HEK293 (cell line): Measurements from ENCODE around the gene SLC35A2.

ENCODE experiments used
- BCL11B ChIP-seq: fragments of 450-650 bp; formaldehyde crosslinking; IDR thresholded peaks from 2 replicates; pipeline ENCODE4 v1.5.1; 2016; ENCODE audit warnings: low read depth, missing biosample characterization, missing genetic modification characterization
- WT1 ChIP-seq: fragments of 450-650 bp; formaldehyde crosslinking; IDR thresholded peaks from 2 replicates; pipeline ENCODE4 v1.5.1; 2016; ENCODE audit warnings: missing biosample characterization, missing genetic modification characterization
- ZBTB17 ChIP-seq: fragments of 450-650 bp; formaldehyde crosslinking; IDR thresholded peaks from 2 replicates; pipeline ENCODE4 v1.5.1; 2016; ENCODE audit warnings: missing biosample characterization, missing genetic modification characterization
- ZFP69B ChIP-seq: fragments of 450-650 bp; formaldehyde crosslinking; IDR thresholded peaks from 2 replicates; pipeline ENCODE4 v1.5.1; 2016; ENCODE audit warnings: missing biosample characterization, missing genetic modification characterization
- ZNF133 ChIP-seq: fragments of 450-650 bp; formaldehyde crosslinking; IDR thresholded peaks from 2 replicates; pipeline ENCODE4 v1.5.1; 2016; ENCODE audit warnings: missing biosample characterization, missing genetic modification characterization
- ZNF239 ChIP-seq: fragments of 450-650 bp; formaldehyde crosslinking; IDR thresholded peaks from 2 replicates; pipeline ENCODE4 v1.5.1; 2016; ENCODE audit warnings: missing biosample characterization, missing genetic modification characterization
- ZNF302 ChIP-seq: fragments of 450-650 bp; formaldehyde crosslinking; IDR thresholded peaks from 2 replicates; pipeline ENCODE4 v1.5.1; 2016; ENCODE audit warnings: missing biosample characterization, missing genetic modification characterization, low read depth
- ZNF324 ChIP-seq: fragments of 450-650 bp; formaldehyde crosslinking; IDR thresholded peaks from 2 replicates; pipeline ENCODE4 v1.5.1; 2016; ENCODE audit warnings: missing biosample characterization, missing genetic modification characterization
- ZNF335 ChIP-seq: fragments of 450-650 bp; formaldehyde crosslinking; conservative IDR thresholded peaks from 2 replicates; pipeline ENCODE4 v1.5.1; 2016; ENCODE audit warnings: missing biosample characterization, missing genetic modification characterization
- ZNF514 ChIP-seq: fragments of 450-650 bp; formaldehyde crosslinking; IDR thresholded peaks from 2 replicates; pipeline ENCODE4 v1.5.1; 2016; ENCODE audit warnings: missing biosample characterization, missing genetic modification characterization
- ZNF624 ChIP-seq: fragments of 450-650 bp; formaldehyde crosslinking; IDR thresholded peaks from 2 replicates; pipeline ENCODE4 v1.5.1; 2017; ENCODE audit warnings: missing biosample characterization, missing genetic modification characterization
- ZNF843 ChIP-seq: fragments of 450-650 bp; formaldehyde crosslinking; IDR thresholded peaks from 2 replicates; pipeline ENCODE4 v1.5.1; 2016; ENCODE audit warnings: missing biosample characterization, missing genetic modification characterization
- TF ChIP-seq, protein P1 (sequence below): fragments of 450-650 bp; formaldehyde crosslinking; IDR thresholded peaks from 2 replicates; pipeline ENCODE4 v1.5.1; 2016; ENCODE audit warnings: missing biosample characterization, missing genetic modification characterization
- TF ChIP-seq, protein P2 (sequence below): fragments of 450-650 bp; formaldehyde crosslinking; IDR thresholded peaks from 2 replicates; pipeline ENCODE4 v1.5.1; 2016; ENCODE audit warnings: missing biosample characterization, missing genetic modification characterization
- TF ChIP-seq, protein P3 (sequence below): fragments of 450-650 bp; formaldehyde crosslinking; IDR thresholded peaks from 2 replicates; pipeline ENCODE4 v1.5.1; 2017; ENCODE audit warnings: missing biosample characterization, missing genetic modification characterization
- TF ChIP-seq, protein P4 (sequence below): fragments of 450-650 bp; formaldehyde crosslinking; IDR thresholded peaks from 2 replicates; pipeline ENCODE4 v1.5.1; 2016; ENCODE audit warnings: missing biosample characterization, missing genetic modification characterization
- TF ChIP-seq, protein P5 (sequence below): fragments of 450-650 bp; formaldehyde crosslinking; IDR thresholded peaks from 2 replicates; pipeline ENCODE4 v1.5.1; 2016; ENCODE audit warnings: missing biosample characterization, missing genetic modification characterization
- TF ChIP-seq, protein P6 (sequence below): fragments of 450-650 bp; formaldehyde crosslinking; IDR thresholded peaks from 2 replicates; pipeline ENCODE4 v1.5.1; 2016; ENCODE audit warnings: missing biosample characterization, missing genetic modification characterization

Gene SLC35A2

DNA sequence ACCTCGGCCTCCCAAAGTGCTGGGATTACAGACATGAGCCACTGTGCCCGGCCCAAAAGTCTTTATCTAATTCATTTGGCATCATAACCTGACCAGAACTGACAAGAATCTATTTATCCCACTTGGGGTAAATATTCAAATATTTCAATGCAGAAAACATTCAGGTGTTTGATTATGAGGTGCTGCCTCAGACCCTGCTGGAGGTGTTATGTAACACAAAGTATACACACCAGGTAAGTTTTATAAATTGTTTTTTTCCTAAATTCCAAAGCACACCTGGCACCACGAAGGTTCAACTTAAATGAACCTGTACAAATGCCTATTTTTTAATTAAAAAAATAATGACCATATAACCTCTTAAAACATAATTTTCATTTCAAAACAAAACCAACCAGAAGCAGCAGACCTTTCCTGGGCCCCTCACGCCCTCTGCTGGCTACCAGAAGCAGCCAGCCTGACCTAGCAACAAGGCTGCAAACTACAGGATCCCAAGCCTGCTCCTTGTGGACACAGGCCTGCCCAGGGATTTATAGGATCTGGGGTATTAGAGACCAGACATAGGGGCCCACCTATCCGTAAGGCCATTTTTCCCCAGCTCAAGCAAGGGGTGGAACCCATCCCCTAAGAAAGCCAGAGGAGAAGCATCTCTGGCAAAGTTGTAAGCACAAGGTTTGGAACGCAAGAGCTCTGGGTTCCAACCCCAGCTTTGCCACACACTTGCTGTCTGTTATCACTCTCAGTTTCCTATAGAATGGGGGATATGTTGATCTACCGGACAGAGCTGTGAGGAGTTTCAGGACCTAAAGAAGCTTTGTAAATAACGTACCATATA lies 34.3 kb upstream of the SLC35A2 start (continued):
- no peak for TF ChIP-seq WT1
- TF ChIP-seq, protein P1, sequence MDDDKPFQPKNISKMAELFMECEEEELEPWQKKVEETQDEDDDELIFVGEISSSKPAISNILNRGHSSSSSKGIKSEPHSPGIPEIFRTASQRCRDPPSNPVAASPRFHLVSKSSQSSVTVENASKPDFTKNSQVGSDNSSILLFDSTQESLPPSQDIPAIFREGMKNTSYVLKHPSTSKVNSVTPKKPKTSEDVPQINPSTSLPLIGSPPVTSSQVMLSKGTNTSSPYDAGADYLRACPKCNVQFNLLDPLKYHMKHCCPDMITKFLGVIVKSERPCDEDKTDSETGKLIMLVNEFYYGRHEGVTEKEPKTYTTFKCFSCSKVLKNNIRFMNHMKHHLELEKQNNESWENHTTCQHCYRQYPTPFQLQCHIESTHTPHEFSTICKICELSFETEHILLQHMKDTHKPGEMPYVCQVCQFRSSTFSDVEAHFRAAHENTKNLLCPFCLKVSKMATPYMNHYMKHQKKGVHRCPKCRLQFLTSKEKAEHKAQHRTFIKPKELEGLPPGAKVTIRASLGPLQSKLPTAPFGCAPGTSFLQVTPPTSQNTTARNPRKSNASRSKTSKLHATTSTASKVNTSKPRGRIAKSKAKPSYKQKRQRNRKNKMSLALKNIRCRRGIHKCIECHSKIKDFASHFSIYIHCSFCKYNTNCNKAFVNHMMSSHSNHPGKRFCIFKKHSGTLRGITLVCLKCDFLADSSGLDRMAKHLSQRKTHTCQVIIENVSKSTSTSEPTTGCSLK: no peak
- TF ChIP-seq ZNF302 (tag by site-specific recombination): no peak
- no peak for TF ChIP-seq ZNF239 (tag by site-specific recombination)
- TF ChIP-seq ZNF335: no peak
- TF ChIP-seq ZBTB17: 0 out of 2 replicates have a peak, but pooled peaks have one; percentile 16
- TF ChIP-seq, protein P2, sequence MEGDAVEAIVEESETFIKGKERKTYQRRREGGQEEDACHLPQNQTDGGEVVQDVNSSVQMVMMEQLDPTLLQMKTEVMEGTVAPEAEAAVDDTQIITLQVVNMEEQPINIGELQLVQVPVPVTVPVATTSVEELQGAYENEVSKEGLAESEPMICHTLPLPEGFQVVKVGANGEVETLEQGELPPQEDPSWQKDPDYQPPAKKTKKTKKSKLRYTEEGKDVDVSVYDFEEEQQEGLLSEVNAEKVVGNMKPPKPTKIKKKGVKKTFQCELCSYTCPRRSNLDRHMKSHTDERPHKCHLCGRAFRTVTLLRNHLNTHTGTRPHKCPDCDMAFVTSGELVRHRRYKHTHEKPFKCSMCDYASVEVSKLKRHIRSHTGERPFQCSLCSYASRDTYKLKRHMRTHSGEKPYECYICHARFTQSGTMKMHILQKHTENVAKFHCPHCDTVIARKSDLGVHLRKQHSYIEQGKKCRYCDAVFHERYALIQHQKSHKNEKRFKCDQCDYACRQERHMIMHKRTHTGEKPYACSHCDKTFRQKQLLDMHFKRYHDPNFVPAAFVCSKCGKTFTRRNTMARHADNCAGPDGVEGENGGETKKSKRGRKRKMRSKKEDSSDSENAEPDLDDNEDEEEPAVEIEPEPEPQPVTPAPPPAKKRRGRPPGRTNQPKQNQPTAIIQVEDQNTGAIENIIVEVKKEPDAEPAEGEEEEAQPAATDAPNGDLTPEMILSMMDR: peak; percentile 39; the same call in 1 of the 2 replicates
- TF ChIP-seq BCL11B: no peak
- TF ChIP-seq ZNF624 (tag by site-specific recombination): no peak
- TF ChIP-seq, protein P3, sequence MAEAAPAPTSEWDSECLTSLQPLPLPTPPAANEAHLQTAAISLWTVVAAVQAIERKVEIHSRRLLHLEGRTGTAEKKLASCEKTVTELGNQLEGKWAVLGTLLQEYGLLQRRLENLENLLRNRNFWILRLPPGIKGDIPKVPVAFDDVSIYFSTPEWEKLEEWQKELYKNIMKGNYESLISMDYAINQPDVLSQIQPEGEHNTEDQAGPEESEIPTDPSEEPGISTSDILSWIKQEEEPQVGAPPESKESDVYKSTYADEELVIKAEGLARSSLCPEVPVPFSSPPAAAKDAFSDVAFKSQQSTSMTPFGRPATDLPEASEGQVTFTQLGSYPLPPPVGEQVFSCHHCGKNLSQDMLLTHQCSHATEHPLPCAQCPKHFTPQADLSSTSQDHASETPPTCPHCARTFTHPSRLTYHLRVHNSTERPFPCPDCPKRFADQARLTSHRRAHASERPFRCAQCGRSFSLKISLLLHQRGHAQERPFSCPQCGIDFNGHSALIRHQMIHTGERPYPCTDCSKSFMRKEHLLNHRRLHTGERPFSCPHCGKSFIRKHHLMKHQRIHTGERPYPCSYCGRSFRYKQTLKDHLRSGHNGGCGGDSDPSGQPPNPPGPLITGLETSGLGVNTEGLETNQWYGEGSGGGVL: no peak
- TF ChIP-seq, protein P4, sequence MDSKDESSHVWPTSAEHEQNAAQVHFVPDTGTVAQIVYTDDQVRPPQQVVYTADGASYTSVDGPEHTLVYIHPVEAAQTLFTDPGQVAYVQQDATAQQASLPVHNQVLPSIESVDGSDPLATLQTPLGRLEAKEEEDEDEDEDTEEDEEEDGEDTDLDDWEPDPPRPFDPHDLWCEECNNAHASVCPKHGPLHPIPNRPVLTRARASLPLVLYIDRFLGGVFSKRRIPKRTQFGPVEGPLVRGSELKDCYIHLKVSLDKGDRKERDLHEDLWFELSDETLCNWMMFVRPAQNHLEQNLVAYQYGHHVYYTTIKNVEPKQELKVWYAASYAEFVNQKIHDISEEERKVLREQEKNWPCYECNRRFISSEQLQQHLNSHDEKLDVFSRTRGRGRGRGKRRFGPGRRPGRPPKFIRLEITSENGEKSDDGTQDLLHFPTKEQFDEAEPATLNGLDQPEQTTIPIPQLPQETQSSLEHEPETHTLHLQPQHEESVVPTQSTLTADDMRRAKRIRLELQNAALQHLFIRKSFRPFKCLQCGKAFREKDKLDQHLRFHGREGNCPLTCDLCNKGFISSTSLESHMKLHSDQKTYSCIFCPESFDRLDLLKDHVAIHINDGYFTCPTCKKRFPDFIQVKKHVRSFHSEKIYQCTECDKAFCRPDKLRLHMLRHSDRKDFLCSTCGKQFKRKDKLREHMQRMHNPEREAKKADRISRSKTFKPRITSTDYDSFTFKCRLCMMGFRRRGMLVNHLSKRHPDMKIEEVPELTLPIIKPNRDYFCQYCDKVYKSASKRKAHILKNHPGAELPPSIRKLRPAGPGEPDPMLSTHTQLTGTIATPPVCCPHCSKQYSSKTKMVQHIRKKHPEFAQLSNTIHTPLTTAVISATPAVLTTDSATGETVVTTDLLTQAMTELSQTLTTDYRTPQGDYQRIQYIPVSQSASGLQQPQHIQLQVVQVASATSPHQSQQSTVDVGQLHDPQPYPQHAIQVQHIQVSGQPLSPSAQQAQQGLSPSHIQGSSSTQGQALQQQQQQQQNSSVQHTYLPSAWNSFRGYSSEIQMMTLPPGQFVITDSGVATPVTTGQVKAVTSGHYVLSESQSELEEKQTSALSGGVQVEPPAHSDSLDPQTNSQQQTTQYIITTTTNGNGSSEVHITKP (tag by site-specific recombination): no peak
- 0 out of 2 replicates have a peak, but pooled peaks have one; percentile 19 for TF ChIP-seq ZFP69B
- no peak for TF ChIP-seq ZNF843 (tag by site-specific recombination)
- TF ChIP-seq, protein P5, sequence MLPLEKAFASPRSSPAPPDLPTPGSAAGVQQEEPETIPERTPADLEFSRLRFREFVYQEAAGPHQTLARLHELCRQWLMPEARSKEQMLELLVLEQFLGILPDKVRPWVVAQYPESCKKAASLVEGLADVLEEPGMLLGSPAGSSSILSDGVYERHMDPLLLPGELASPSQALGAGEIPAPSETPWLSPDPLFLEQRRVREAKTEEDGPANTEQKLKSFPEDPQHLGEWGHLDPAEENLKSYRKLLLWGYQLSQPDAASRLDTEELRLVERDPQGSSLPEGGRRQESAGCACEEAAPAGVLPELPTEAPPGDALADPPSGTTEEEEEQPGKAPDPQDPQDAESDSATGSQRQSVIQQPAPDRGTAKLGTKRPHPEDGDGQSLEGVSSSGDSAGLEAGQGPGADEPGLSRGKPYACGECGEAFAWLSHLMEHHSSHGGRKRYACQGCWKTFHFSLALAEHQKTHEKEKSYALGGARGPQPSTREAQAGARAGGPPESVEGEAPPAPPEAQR (tag by site-specific recombination): no peak
- TF ChIP-seq ZNF133 (tag by site-specific recombination): no peak
- TF ChIP-seq, protein P6, sequence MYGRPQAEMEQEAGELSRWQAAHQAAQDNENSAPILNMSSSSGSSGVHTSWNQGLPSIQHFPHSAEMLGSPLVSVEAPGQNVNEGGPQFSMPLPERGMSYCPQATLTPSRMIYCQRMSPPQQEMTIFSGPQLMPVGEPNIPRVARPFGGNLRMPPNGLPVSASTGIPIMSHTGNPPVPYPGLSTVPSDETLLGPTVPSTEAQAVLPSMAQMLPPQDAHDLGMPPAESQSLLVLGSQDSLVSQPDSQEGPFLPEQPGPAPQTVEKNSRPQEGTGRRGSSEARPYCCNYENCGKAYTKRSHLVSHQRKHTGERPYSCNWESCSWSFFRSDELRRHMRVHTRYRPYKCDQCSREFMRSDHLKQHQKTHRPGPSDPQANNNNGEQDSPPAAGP: no peak
- no peak for TF ChIP-seq ZNF514 (tag by site-specific recombination)
- no peak for TF ChIP-seq ZNF324 (tag by site-specific recombination)
